Measurements from ENCODE around the gene IGFBP4.
A peak's percentile ranks its signal among the peaks of the same experiment; 100 is the strongest.
"Not testable (repeated sequence)": the region's sequence is repeated elsewhere in the genome, so short reads cannot be mapped to it uniquely, and the experiment has no call there.

The IGFBP4 gene

DNA sequence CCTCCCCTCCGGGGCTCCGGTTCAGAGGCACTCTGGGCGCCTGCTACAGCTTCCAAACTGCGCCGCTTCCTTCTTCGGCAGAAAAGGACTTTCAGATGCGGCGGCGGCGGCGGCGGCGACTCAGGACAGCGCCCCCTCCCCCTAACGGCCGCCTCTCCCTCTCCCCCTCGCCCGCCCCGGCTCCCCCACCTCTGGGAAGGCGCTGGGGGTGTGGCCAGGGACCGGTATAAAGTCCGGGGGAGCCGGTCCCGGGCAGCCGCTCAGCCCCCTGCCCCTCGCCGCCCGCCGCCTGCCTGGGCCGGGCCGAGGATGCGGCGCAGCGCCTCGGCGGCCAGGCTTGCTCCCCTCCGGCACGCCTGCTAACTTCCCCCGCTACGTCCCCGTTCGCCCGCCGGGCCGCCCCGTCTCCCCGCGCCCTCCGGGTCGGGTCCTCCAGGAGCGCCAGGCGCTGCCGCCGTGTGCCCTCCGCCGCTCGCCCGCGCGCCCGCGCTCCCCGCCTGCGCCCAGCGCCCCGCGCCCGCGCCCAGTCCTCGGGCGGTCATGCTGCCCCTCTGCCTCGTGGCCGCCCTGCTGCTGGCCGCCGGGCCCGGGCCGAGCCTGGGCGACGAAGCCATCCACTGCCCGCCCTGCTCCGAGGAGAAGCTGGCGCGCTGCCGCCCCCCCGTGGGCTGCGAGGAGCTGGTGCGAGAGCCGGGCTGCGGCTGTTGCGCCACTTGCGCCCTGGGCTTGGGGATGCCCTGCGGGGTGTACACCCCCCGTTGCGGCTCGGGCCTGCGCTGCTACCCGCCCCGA, at the start of gene IGFBP4:
Gene IGFBP4, plus strand, starts transcription at position 255 of the 792 bp plus-strand sequence. Its CDS starts 286 bp downstream, at position 541.
- DNase-seq (ENCODE audit: low read depth): peak; percentile 55

DNA sequence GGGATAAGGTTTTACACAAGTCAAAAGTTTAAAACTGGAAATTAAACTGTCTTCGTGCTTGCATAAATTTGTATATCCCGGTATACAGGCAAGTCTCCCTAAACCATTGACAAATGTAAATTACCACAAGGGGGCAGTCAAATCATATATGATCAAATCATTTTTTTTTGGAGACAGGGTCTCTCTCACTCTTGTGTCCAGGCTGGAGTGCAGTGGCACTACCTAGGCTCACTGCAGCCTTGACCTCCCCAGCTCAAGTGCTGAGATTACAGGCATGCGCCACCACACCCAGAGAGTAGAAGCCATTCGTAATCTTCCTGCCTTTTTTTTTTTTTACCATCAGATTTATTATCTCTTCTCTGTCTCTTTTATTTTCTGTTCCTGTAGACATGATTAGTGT, 44.1 kb upstream of the IGFBP4 start:
- no peak for DNase-seq (ENCODE audit: low read depth)

DNA sequence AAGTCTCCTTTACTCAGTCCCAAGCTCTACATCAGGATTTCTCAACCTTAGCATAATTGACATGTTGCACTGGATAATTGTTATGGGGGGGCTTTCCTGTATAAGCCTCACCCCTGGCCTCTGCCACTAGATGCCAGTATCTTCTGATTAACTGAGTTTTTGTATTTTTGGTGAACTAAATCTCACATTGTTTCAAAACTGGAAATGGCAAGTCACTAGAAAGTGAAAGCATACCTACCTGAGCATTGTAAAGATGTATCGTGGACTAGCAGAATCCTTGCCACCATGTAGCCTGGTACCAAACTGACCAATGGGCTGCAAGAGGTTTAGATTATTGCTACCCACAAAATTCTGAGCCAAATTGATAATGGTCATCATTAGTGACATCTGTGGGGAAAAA, 40.6 kb upstream of the IGFBP4 start:
- DNase-seq (ENCODE audit: low read depth): no peak

DNA sequence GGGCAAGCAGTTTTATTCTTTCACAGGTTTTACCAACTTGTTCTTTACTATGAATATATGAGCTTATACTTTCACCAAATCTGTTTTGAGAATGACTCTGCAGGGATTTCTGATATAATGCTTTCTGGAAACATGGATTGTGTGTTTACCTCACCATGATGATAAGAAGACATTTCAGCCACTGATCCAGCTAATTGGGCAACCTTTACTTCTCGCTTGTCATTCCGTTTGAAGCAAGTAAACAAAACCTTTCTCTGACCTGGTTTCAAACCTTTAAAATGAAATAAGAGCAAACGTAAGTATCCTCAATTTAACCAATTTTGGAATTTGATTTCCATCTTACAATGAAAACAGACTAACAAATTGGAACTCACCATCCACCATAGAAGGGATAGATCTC, 39.2 kb upstream of the IGFBP4 start:
- no peak for DNase-seq (ENCODE audit: low read depth)

DNA sequence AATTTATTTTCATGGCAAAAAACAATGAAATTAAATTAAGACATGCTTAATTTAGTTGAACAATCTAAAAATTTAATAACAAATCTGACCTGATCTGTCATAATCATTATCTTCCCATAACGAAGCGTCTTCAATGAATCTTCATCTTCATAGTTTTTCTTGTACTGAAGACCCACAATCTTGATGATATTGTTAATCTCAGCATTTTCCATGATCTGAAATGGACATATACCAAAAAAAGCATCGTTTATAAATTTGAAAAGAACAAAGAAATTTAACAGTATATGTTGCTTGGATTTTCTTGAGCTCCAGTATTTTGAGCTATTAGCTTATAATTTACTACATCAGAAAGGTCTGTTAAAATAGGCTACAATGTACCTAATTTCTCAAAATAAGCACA, 35.8 kb upstream of the IGFBP4 start:
- no peak for DNase-seq (ENCODE audit: low read depth)

DNA sequence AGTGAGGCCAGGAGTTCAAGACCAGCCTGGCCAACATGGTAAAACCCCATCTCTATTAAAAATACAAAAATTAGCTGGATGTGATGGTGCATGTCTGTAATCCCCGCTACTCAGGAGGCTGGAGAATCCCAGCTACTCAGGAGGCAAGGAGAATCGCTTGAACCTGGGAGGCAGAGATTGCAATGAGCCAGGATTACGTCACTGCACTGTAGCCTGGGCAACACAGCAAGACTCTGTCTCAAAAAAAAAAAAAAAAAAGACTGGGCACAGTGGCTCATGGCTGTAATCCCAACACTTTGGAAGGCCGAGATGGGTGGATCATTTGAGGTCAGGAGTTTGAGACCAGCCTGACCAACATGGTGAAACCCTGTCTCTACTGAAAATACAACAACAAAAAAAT, 33.7 kb upstream of the IGFBP4 start:
- DNase-seq (ENCODE audit: low read depth): not testable (repeated sequence)

DNA sequence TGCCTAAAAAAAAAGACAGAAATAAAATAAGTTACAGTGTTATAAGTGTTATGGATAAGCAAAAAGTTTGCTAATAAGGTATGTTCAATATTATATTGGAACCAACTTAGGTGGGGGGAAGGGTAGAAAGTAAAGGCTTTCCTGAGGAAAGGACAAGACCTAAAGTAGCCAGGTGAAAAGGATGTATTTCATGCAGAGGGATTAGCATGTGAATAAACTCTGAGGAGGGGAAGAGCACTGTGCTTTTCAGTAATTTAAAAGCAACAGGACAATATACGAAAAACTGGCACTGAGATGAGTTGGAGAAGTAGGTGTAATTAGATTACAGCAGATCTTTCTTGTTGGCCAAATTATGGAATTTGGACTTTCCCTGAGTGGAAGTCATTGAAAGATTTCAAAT, 33.2 kb upstream of the IGFBP4 start:
- DNase-seq (ENCODE audit: low read depth): no peak

DNA sequence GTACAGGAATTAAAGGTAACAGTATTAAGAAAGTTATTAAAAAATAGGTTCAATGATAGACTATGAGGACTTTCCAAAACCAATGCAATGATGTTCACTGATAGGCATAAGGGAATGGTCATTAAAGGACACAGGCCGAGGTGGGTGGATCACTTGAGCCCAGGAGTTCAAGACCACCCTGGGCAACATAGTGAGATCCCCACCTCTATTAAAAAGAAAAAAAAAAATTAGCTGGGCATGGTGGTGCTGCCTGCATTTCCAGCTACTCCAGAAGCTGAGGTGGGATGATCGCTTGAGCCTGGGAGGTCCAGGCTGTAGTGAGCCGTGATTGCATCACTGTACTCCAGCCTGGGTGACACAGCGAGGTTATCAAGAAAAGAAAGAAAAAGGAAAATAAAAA, 31.4 kb upstream of the IGFBP4 start:
- DNase-seq (ENCODE audit: low read depth): no peak

DNA sequence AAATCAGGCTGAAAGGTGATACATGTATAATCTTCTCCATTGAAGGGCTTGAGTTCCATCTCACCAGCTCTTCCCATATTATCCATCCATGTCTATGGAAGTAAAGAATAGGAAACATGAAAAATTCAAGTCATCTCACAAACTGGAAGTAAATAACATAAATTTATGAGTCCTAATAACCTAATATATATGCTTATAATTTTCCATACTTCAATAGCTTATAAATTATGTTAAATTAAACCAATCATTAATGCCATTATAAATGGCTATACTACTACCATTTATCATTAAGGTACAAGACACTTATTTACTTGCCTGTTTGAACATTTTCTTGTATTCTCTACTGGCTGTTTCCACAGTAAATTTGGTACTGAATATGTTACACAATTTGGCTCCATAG, 30.4 kb upstream of the IGFBP4 start:
- no peak for DNase-seq (ENCODE audit: low read depth)

DNA sequence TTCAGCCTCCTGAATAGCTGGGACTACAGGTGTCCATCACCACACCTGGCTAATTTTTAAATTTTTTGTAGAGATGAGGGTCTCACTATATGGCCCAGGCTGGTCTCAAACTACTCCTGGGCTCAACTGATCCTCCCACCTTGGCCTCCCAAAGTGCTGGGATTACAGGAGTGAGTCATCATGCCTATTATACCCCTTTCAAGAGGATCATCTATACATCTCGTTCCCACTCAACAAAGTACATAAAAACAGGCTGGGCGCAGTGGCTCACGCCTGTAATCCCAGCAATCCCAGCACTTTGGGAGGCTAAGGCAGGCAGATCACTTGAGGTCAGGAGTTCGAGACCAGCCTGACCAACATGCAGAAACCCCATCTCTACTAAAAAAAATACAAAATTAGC, 28.9 kb upstream of the IGFBP4 start:
- not testable (repeated sequence) for DNase-seq (ENCODE audit: low read depth)

DNA sequence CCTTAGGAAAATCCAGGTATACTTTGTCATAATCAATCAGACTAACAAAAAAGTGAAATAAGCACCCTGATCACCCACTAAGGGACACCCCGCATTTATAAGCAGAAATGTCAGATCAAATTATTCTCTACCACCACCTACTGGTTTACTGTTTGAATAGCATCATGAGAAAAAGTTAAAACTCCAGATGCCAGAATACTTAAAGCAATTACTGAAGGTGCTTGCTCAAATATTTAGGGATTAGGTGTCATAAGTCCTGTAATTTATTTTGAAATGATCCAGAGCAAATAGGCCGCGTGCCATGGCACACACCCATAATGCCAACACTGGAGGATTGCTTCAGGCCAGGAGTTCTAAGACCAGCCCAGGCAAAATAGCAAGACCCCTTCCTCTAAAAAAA, 27.9 kb upstream of the IGFBP4 start:
- DNase-seq (ENCODE audit: low read depth): no peak

DNA sequence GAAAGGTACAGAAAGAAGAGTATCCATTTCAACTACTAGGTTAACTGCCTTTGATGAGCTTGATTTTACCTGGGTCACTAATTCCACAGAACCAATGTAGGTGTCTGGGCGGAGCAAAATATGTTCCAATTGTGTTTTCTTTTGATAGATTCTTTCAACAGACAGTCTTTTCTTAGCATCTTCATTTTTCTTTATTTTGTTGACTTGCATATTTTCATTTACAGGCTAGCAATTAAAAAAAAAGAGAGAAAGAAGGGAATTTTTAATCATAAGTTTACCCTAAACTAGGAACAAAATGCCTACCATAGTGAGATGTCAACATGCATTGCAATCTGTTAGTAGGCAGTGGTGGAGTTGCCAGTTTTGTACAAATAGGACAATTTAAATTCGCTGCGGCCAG, 26.6 kb upstream of the IGFBP4 start:
- no peak for DNase-seq (ENCODE audit: low read depth)

DNA sequence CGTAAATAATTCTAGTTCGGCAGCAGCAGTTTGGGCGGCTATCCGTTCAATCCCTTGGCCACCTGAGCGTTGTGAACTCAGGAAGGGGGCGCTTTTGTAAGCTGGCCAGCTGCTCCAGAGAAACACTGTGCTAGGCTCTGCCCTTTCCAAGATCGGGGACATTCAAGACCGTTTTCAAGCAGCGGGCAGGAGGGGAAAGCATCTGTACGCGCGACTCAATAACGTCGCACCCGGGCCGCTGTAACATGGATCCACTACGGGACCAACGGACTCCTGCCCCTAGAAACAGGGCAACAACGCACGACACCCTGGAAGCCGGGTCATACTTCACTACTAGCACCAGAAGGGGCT, 26.0 kb upstream of the IGFBP4 start:
- DNase-seq (ENCODE audit: low read depth): no peak

DNA sequence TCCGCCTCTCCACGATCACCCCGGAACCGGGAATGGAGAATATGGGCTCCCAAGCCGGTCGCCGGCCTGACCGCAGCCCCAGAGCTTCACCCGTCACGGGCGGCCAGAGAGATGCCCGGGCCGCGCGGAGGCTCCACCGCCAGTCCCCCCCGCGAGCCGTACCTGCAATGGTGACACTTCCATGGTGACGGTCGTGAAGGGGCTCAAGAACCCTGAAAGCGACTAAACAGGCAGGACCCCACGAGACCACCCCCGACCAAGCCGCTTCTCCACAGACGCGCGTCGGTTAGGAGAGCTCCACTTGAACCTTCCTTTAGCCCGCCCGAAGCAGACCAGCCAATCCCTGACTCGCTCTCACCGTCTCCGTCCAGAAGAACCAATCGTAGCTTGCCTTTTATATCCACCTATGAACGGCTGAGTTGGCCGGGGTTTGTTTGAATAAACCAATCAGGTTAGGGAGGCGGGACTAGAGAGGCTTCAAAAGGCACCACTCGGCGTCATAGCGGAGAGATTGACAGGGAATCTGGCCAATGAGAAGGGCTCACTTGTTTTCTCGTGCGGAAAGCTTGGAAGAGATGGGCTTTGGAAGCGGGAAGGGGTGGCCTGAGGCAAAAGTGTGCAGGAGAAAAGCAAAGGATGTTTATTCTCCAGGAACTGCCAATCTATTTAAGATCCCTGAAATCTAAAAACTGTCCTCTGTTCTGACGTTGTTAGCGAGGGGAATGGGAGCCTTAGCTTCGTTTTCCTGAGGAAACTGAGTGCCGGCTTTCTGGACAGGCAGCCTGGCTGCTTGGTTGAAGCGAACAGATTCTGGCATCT, 25.4 kb upstream of the IGFBP4 start, which contains the start of gene TOP2A:
Gene TOP2A, minus strand, starts transcription at position 288 of the 819 bp plus-strand sequence. Its CDS starts 105 bp downstream, at position 183.
- DNase-seq (ENCODE audit: low read depth): peak; percentile 83

DNA sequence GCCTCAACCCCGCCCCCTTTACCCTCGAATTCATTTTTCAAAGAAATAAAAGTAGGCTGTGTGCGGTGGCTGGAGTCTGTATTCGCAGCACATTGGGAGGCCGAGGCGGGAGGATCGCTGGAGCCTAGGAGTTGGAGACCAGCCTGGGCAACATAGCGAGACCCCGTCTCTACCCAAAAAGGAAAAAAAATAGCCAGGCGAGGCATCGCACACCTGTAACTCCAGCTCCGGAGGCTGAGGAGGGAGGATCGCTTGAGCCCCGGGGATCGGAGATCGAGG, 24.9 kb upstream of the IGFBP4 start:
- DNase-seq (ENCODE audit: low read depth): no peak

DNA sequence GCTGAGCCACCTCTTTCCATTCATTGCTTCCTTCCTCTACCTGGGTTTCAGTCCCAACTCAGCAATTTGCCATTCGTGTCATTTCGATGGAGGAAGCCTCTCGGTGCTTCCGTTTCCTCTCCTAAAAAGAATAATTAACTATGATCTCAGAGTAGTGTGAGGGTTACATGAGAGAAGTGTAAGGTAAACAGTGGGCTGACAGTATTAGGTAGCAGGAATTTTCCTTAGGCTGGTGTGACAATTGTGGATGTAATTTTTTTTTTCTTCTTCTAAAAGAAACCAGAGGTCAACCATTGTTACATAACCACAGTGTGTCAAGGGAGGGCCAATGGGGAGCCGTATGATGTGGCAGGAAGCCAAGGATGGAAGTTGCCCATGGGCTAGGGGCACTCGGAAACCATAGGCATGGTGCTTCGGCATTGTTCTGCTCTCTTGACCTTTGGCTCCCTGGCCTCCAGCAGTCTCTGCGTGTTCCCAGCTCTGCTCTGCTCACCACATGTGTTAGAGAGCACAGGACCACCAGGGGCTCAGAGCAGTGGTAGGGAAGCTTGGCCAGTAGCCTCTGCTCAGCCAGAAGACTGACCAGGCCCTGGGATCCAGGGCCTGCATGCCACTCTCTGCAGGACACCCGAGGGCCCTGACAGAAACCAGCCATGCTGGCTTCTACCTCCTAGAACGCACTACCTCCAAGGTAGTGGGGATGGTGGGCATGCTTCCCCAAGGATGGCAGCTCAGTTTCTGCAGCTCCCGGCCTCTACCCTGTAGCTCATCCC, 23.5 kb upstream of the IGFBP4 start:
- DNase-seq (ENCODE audit: low read depth): no peak

DNA sequence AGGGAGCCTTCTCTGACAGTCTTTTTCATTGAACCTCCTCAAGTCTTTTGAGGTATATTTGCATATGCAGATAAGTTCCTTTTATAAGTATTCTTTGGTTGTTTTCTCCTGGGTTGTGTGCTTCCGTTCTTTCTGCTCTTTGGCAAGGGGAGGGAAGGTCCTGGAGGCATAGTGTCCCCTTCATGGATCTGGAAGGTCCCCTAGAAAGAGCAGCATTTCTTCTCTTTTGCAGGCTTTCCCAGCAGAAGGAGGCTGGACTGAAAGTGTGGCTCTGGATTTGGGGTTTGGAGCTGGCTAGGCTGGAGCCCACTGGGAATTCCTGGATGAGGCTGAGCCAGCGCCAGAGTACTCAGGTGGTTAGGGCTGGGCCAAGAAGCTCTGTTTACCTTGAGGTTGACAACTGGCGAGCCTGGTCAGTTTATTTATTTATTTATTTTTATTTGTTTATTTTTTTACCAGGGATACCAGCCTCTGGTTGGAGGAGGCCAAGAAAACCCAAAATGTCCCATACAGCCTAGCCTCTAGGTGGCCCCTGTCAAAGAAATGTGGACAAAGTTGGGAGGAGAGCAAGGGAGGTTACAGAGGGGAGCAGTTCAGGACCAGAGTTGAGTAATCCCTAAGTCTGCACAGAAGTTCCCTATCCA, 20.1 kb upstream of the IGFBP4 start:
- no peak for DNase-seq (ENCODE audit: low read depth)

DNA sequence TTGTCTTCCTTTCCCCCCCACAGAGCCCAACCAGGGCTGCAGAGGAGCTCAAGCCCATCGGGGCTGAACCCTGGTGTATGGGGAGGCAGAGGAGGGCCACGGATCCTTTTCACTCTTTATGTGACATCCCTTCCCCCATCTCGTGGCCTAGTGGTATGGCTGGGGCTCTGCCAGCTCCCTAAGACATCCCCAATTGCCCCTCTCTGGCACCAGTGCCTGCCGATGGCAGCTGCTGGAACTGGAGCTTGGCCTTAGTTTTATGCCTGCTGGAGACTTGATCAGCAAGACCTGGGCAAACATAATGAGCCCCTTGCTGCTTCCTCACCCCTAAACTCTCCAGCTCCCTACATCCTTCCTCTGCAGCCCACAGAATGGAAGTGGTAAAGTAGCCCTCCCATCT, 17.5 kb upstream of the IGFBP4 start:
- DNase-seq (ENCODE audit: low read depth): no peak

DNA sequence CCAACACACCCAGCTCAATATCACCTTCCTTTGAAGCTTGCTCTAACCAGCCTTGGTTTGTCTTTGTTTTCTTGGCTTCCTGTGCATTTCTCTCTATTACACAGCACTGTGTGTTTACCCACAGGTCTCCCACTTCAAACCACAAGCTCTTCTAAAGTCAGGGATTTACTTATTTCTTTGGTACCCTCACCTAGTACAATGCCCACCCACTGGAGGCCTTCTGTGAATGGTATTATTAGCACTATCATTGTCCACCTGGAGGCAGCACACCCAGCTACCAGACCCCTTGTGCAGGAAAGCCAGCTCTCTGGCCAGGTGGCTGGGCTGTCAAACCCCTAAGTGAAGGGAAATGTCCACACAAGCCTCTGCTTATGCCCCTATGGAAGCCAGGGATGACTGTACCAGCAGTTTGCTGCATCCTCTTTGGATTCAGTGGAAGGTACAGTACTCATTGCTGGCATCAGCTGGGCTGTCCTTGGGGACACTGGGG, 16.2 kb upstream of the IGFBP4 start:
- DNase-seq (ENCODE audit: low read depth): no peak

DNA sequence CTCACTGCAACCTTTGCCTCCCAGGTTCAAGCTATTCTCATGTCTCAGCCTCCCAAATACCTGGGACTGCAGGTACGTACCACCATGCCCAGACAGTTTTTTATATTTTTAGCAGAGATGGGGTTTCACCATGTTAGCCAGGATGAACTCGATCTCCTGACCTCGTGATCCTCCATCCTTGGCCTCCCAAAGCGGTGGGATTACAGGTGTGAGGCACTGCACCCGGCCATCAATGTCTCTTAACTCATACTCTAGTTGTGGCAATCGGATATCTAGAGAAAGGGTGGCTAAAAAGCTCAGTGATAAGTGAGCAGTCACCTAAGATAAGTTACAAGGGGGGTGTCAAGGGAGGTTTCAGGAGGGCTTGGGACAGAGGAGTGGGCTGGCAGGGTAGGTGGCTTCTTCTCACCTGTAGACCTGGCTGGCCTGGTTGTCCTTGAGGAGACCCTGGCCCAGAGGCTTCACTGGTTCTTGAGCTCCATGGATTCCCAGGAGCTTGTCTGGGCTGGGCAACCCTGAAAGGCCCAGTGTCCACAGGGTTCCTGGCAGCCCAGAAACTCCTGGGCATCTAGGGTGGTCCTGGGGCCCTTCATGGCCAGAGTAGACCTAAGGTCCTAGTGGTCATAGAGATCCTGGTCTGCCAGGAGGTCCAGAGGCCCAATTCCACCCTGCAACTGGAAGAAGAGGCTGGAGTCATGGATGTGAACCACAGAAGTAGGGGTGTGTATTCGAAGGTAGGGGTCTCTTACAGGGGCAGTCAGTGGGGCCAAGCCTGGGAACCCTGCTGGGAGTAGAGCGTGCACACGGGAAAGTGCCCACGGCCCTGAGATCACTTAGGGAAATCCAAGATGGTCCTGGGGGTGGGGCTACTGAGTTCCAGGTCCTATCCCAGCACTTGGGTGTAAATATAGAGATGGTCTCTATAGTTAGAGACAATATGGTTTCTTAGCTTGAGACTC, 12.7 kb upstream of the IGFBP4 start:
- DNase-seq (ENCODE audit: low read depth): no peak

DNA sequence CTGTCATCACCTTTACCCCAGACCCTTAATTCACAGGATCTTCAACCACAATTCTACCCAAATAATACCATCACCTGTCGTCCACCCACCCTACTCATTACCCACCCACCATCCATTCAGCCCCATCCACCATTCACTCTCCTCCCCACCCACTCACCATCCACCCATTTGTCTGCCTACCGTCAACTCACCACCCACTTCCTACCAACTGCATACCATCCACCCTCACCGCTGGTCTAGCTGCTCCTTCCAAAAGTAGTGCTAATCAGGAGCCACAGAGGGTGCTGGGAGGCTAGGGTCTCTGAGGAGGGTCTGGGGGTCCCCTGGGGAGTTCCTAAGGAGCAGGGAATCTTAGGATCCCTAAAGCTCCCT, 12.0 kb upstream of the IGFBP4 start:
- no peak for DNase-seq (ENCODE audit: low read depth)
